GM12873 (cell line): ENCODE measurements around the gene HTT-AS.

Experiments
- TF ChIP-seq, protein P1 (sequence below): IDR thresholded peaks from 2 replicates; pipeline ENCODE4 v1.5.1; 2012; ENCODE audit warnings: low read depth, mild to moderate bottlenecking, moderate library complexity, low read length, control low read depth; ENCODE audit not compliant: insufficient read depth; ENCODE audit errors: missing control alignments

Gene HTT-AS

DNA sequence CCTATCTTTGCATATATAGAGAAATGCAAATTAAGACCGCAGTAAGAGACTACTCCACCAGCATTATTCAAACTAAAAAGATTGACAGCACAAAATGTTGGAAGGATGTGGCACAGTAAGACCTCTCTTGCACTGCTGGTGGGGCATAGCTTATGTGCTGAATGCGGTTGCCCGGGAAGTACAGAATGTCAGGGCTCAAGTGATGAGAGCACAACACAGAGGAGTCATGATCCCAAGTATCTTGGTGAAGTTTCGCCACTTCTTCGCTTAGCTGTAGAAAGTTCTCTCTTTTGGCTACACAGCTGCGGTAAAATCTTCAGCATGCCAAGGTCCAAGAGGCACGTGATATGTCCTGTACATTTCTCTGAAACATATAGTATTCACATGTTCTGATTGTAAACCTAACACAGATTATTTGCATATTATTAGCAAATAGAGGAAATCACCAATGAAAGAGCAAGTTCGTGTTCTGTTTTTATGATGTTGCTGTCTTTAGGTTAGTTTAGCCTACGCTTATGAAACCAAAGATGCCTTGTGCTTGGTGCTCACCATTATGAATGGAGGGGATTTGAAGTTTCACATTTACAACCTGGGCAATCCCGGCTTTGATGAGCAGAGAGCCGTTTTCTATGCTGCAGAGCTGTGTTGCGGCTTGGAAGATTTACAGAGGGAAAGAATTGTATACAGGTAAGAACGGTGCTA, 55.0 kb downstream of the HTT-AS start:
- TF ChIP-seq, protein P1, sequence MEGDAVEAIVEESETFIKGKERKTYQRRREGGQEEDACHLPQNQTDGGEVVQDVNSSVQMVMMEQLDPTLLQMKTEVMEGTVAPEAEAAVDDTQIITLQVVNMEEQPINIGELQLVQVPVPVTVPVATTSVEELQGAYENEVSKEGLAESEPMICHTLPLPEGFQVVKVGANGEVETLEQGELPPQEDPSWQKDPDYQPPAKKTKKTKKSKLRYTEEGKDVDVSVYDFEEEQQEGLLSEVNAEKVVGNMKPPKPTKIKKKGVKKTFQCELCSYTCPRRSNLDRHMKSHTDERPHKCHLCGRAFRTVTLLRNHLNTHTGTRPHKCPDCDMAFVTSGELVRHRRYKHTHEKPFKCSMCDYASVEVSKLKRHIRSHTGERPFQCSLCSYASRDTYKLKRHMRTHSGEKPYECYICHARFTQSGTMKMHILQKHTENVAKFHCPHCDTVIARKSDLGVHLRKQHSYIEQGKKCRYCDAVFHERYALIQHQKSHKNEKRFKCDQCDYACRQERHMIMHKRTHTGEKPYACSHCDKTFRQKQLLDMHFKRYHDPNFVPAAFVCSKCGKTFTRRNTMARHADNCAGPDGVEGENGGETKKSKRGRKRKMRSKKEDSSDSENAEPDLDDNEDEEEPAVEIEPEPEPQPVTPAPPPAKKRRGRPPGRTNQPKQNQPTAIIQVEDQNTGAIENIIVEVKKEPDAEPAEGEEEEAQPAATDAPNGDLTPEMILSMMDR: no peak

DNA sequence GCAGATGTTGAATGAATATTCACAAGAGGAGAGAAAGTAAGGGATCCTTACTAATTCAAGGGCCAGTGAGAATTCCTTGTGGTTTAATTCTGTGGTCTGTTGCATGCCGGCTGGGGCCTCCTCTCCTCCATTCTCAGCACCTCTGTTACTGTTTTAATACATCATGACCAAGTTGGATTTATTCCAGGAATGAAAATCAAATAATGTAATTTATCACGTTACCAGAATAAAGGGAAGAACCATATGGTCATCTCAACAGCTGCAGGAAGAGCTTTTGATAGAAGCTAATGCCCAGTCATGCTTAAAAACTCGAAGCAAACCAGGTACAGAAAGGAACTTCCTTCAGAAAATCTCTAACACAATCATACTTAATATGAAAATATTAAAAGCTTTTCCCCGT, 56.8 kb downstream of the HTT-AS start:
- TF ChIP-seq, protein P1: no peak

DNA sequence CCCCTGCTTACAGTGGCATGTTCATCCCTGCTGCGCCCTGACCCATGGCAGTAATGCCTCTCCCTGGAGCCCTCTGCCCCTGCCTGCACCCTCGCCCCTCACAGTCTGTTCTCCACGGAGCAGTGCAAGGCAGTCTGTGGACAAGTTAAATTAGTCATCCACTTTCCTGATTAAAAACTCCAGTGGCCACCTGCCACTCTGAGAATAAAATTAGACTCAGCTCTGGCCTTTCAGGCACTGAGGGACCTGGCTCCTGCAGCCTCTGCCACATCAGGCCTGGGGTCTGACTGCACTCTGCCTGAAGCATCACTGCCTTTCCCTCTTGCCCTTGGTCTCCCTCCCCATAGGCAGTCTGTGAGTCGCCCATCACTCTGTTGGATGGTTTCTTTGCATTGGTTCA, 57.4 kb downstream of the HTT-AS start:
- TF ChIP-seq, protein P1: no peak

DNA sequence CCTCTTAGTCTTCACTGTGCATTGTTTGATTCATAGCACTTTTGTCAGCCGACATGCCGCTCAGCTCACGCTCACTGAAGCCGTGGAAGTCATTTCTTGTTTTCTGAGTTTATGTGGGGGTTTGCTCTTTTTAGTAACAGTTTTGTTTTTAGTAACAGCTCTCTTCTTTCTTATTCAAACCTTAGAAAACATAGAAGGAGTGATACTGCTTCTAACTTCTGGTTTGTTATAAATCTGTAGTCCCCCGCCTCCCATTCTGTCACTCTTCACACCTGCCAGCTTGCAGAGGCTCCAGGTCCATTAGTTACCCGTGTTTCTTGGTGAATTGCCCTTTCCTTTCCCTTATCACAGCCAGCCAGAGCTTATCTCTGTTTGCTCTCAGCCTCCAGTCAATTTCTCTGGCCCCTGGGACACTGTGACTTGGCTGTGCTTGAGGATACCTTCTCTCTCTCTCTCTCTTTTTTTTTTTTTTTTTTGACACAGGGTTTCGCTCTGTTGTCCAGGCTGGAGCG, 60.4 kb downstream of the HTT-AS start:
- TF ChIP-seq, protein P1: no peak
